ENCODE results near the gene NPVF.

GRCh38 chr7:25261545-25262140 is 33.4 kb upstream of the NPVF start:
- TF ChIP-seq YY1 (IDR thresholded peaks at IDR 0.05; ENCODE audit: low read depth, low read length) = no peak
- TF ChIP-seq POLR2A (IDR thresholded peaks at IDR 0.05; ENCODE audit: control extremely low read depth in 1 of 2, low read depth in 2 of 2, low read length in 2 of 2) = no peak
- TF ChIP-seq RBBP5 (IDR thresholded peaks at IDR 0.05; ENCODE audit: borderline replicate concordance, low read depth, low read length) = no peak
- TF ChIP-seq TBP (IDR thresholded peaks at IDR 0.05; ENCODE audit: low read depth, low read length) = no peak

Data from H1 (cell line).